ENCODE results near the gene DNAH3.

Gene DNAH3

GRCh38 chr16:21088143-21088542, 62.5 kb downstream of the DNAH3 start:
- Histone ChIP-seq H3K4me1 (ENCODE audit: control insufficient read depth, insufficient read depth, low read length) (peaks cover 4% of the 10 kb centered on the region; the same call in 1 of the 2 replicates), H3K36me3 (ENCODE audit: control insufficient read depth, insufficient read depth, low read length) (no peaks in the 10 kb centered on the region), H3K27ac (ENCODE audit: low read depth, low read length) (no peak overlapping the region), H3K4me3 (ENCODE audit: low read depth, low read length) (no peak overlapping the region), H3K9me3 (ENCODE audit: control insufficient read depth, insufficient read depth, low read length) (no peaks in the 10 kb centered on the region), H3K27me3 (ENCODE audit: control insufficient read depth, insufficient read depth, low read length) (no peaks in the 10 kb centered on the region), H3K9ac (ENCODE audit: low read depth, low read length) (no peak overlapping the region)

DNA sequence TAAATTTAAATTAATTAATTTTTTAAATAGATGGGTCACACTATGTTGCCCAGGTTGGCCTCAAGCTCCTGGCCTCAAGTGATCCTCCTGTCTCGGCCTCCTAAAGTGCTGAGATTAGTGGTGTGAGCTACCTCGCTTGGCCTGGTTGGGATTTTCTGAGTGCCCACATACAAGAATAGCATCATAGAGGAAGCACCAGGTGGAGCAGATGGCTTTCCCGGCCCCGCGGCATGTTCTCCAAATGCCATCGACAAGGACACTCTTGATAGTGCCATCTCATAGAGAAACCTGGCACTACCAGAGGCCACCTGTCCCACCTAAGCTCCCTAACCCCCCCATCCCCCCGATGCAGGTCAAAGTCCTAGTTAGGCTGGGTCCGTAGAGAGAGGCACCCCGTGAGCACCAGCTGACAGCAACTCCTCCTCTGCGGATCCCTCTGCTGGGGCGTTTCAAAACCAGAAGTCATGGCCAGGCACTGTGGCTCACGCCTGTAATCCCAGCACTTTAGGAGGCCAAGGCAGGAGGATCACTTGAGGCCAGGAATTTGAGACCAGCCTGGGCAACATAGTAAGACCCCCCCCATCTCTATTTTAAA, 65.9 kb downstream of the DNAH3 start:
- Histone ChIP-seq H3K9me3 (ENCODE audit: control insufficient read depth, insufficient read depth, low read length) (no peaks in the 10 kb centered on the region), H3K27me3 (ENCODE audit: control insufficient read depth, insufficient read depth, low read length) (no peaks in the 10 kb centered on the region), H3K36me3 (ENCODE audit: control insufficient read depth, insufficient read depth, low read length) (no peaks in the 10 kb centered on the region), H3K27ac (ENCODE audit: low read depth, low read length) (no peak overlapping the region), H3K4me1 (ENCODE audit: control insufficient read depth, insufficient read depth, low read length) (peaks cover 4% of the 10 kb centered on the region; the same call in 1 of the 2 replicates), H3K9ac (ENCODE audit: low read depth, low read length) (no peak overlapping the region), H3K4me3 (ENCODE audit: low read depth, low read length) (no peak overlapping the region)

DNA sequence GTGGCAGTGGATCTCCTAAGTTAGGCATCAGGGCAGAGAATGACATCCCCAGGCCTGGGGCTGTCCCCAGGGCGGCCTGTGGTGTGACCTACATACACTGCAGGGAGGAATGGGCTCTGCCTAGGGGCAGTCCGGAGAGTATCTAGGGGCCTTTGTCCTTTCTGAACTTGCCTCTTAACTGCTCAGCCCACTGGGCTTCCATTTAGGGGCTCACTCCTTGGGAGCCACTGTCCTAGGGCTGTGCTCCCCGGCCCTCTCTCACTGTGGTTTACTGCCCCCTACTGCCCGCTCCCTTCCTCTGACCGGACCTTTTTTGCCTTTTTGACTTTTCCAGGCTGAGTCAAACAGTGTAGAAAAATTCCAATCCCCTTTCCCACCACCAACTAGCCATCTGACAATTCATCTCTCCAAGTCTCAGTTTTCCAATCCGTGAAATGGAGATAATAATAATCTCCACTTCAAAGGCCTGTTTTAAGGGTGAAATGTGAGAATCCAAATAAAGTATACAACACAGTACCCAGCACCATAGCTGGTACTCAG, 66.8 kb downstream of the DNAH3 start:
- H3K4me1 ChIP-seq (ENCODE audit: control insufficient read depth, insufficient read depth, low read length): peaks cover 4% of the 10 kb centered on the region; the same call in 1 of the 2 replicates
- H3K9ac ChIP-seq (ENCODE audit: low read depth, low read length): no peak overlapping the region
- H3K9me3 ChIP-seq (ENCODE audit: control insufficient read depth, insufficient read depth, low read length): no peaks in the 10 kb centered on the region
- H3K27me3 ChIP-seq (ENCODE audit: control insufficient read depth, insufficient read depth, low read length): no peaks in the 10 kb centered on the region
- no peak overlapping the region for H3K4me3 ChIP-seq (ENCODE audit: low read depth, low read length)
- H3K27ac ChIP-seq (ENCODE audit: low read depth, low read length): no peak overlapping the region
- H3K36me3 ChIP-seq (ENCODE audit: control insufficient read depth, insufficient read depth, low read length): no peaks in the 10 kb centered on the region

- no peak overlapping the region for H3K4me3 ChIP-seq (ENCODE audit: low read depth, low read length)
- H3K9ac ChIP-seq (ENCODE audit: low read depth, low read length): no peak overlapping the region
- peaks cover 4% of the 10 kb centered on the region; the same call in 1 of the 2 replicates for H3K4me1 ChIP-seq (ENCODE audit: control insufficient read depth, insufficient read depth, low read length)
These were observed 69.3 kb downstream of the DNAH3 start for GRCh38 chr16:21081329-21081728.

GRCh38 chr16:21078563-21078962, 72.1 kb downstream of the DNAH3 start:
- Histone ChIP-seq H3K9me3 (ENCODE audit: control insufficient read depth, insufficient read depth, low read length) (no peaks in the 10 kb centered on the region), H3K27ac (ENCODE audit: low read depth, low read length) (no peak overlapping the region), H3K4me3 (ENCODE audit: low read depth, low read length) (no peak overlapping the region), H3K27me3 (ENCODE audit: control insufficient read depth, insufficient read depth, low read length) (no peaks in the 10 kb centered on the region), H3K4me1 (ENCODE audit: control insufficient read depth, insufficient read depth, low read length) (peaks cover 3% of the 10 kb centered on the region; the same call in 1 of the 2 replicates), H3K36me3 (ENCODE audit: control insufficient read depth, insufficient read depth, low read length) (no peaks in the 10 kb centered on the region), H3K9ac (ENCODE audit: low read depth, low read length) (no peak overlapping the region)

More at GRCh38 chr16:21081329-21081728, 69.3 kb downstream of the DNAH3 start:
- H3K9me3 ChIP-seq (ENCODE audit: control insufficient read depth, insufficient read depth, low read length): no peaks in the 10 kb centered on the region
- no peaks in the 10 kb centered on the region for H3K36me3 ChIP-seq (ENCODE audit: control insufficient read depth, insufficient read depth, low read length)
- no peak overlapping the region for H3K27ac ChIP-seq (ENCODE audit: low read depth, low read length)
- H3K27me3 ChIP-seq (ENCODE audit: control insufficient read depth, insufficient read depth, low read length): no peaks in the 10 kb centered on the region

DNA sequence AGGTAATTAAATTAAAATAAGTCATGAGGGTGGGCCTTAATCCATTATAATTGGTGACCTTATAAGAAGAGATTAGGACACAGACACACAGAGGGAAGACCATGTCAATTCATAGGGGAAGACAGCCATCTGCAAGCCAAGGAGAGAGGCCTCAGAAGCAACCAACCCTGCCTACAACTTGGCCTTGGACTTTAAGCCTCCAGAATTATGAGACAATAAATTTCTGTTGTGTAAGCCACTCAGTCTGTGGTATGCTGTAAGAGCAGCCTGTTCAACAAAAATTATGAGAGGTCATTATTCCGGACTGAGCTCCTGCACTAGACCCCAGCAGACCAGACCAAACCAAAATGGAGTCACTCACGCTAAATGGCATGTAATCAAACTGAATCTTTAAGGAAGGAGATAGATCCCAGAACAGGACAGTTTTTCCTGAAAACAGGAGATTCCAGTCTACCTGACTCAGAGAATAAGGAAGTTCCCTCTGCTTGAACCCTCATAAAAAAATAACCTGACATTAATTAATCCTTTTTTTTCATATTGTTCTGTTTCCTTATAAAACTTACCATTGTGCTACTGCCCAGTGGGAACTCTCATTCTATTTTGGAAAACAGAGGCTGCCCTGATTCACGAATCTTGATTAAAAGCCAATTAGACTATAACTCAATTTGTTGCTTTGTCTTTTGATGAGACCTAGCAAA, 74.3 kb downstream of the DNAH3 start:
- Histone ChIP-seq H3K9me3 (ENCODE audit: control insufficient read depth, insufficient read depth, low read length) (no peaks in the 10 kb centered on the region), H3K4me1 (ENCODE audit: control insufficient read depth, insufficient read depth, low read length) (no peaks in the 10 kb centered on the region), H3K9ac (ENCODE audit: low read depth, low read length) (no peak overlapping the region), H3K27ac (ENCODE audit: low read depth, low read length) (no peak overlapping the region), H3K4me3 (ENCODE audit: low read depth, low read length) (no peak overlapping the region), H3K36me3 (ENCODE audit: control insufficient read depth, insufficient read depth, low read length) (no peaks in the 10 kb centered on the region), H3K27me3 (ENCODE audit: control insufficient read depth, insufficient read depth, low read length) (no peaks in the 10 kb centered on the region)

DNA sequence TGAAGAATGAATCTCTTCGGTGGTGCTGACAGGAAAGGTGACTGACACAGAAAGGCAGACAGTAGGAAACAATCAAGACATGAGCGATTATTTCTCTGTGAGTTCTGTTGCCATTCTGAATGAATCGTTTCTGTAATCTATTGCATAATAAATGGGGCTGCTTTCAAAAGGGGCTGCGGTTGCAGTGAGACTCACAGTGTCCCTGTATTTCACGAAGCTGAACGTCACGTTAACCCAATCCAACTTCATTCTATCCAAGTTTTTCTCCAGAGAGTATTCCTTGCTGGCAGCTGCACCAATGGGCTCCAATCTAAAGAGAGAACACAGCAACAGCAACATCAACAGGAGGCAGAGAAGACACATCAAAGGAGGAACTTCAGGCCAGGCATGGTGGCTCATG, 75.4 kb downstream of the DNAH3 start:
- no peaks in the 10 kb centered on the region for H3K9me3 ChIP-seq (ENCODE audit: control insufficient read depth, insufficient read depth, low read length)
- no peaks in the 10 kb centered on the region for H3K36me3 ChIP-seq (ENCODE audit: control insufficient read depth, insufficient read depth, low read length)
- no peaks in the 10 kb centered on the region for H3K4me1 ChIP-seq (ENCODE audit: control insufficient read depth, insufficient read depth, low read length)
- no peak overlapping the region for H3K9ac ChIP-seq (ENCODE audit: low read depth, low read length)
- no peaks in the 10 kb centered on the region for H3K27me3 ChIP-seq (ENCODE audit: control insufficient read depth, insufficient read depth, low read length)
- H3K27ac ChIP-seq (ENCODE audit: low read depth, low read length): no peak overlapping the region
- no peak overlapping the region for H3K4me3 ChIP-seq (ENCODE audit: low read depth, low read length)

DNA sequence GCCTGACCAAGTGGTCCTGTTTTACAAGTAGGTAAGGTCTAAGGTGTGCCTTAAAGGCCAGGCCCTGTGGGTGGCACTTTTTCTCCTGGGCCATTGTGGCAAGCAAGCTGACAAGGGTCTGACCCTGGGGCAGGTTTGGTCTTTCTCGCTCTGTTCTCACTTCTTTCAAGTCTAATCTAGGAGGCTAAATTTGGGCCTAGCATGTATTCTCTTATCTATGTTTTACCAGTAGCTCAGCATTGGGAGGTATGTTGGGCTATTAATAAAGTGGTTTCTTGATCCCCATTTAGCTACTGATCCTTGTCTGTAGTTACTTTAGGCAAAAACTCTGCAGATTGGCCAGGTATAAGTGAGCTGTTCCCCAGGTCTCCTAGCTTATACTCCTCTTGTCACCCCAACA, 77.7 kb downstream of the DNAH3 start:
- Histone ChIP-seq H3K27ac (ENCODE audit: low read depth, low read length) (no peak overlapping the region), H3K9me3 (ENCODE audit: control insufficient read depth, insufficient read depth, low read length) (no peaks in the 10 kb centered on the region), H3K36me3 (ENCODE audit: control insufficient read depth, insufficient read depth, low read length) (no peaks in the 10 kb centered on the region), H3K4me3 (ENCODE audit: low read depth, low read length) (no peak overlapping the region), H3K4me1 (ENCODE audit: control insufficient read depth, insufficient read depth, low read length) (no peaks in the 10 kb centered on the region), H3K27me3 (ENCODE audit: control insufficient read depth, insufficient read depth, low read length) (no peaks in the 10 kb centered on the region), H3K9ac (ENCODE audit: low read depth, low read length) (no peak overlapping the region)

- no peak overlapping the region for H3K9ac ChIP-seq (ENCODE audit: low read depth, low read length)
- no peak overlapping the region for H3K4me3 ChIP-seq (ENCODE audit: low read depth, low read length)
- no peaks in the 10 kb centered on the region for H3K36me3 ChIP-seq (ENCODE audit: control insufficient read depth, insufficient read depth, low read length)
- no peak overlapping the region for H3K27ac ChIP-seq (ENCODE audit: low read depth, low read length)
- H3K4me1 ChIP-seq (ENCODE audit: control insufficient read depth, insufficient read depth, low read length): no peaks in the 10 kb centered on the region
- no peaks in the 10 kb centered on the region for H3K9me3 ChIP-seq (ENCODE audit: control insufficient read depth, insufficient read depth, low read length)
- no peaks in the 10 kb centered on the region for H3K27me3 ChIP-seq (ENCODE audit: control insufficient read depth, insufficient read depth, low read length)
These were observed 78.9 kb downstream of the DNAH3 start for GRCh38 chr16:21071741-21072140.

DNA sequence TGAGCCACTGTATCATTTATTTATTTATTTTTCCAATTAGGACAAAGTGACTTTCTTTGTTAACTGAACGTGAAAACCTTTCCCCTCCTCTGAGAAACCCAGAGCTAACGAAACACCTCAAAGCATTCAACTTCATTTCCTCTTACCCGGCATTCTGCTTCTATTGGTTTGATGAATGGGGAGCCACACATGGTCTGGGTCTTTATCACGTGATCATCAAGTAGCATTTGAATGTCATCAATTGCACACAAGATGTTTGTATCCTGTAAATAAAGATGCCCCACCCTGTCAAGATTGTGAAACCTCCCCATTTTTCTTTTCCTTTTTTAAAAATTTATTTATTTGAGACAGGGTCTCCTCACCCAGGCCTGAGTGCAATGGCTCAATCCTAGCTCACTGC, 80.1 kb downstream of the DNAH3 start:
- Histone ChIP-seq H3K4me3 (ENCODE audit: low read depth, low read length) (no peak overlapping the region), H3K36me3 (ENCODE audit: control insufficient read depth, insufficient read depth, low read length) (no peaks in the 10 kb centered on the region), H3K4me1 (ENCODE audit: control insufficient read depth, insufficient read depth, low read length) (no peaks in the 10 kb centered on the region), H3K9me3 (ENCODE audit: control insufficient read depth, insufficient read depth, low read length) (no peaks in the 10 kb centered on the region), H3K27me3 (ENCODE audit: control insufficient read depth, insufficient read depth, low read length) (no peaks in the 10 kb centered on the region), H3K9ac (ENCODE audit: low read depth, low read length) (no peak overlapping the region), H3K27ac (ENCODE audit: low read depth, low read length) (no peak overlapping the region)

DNA sequence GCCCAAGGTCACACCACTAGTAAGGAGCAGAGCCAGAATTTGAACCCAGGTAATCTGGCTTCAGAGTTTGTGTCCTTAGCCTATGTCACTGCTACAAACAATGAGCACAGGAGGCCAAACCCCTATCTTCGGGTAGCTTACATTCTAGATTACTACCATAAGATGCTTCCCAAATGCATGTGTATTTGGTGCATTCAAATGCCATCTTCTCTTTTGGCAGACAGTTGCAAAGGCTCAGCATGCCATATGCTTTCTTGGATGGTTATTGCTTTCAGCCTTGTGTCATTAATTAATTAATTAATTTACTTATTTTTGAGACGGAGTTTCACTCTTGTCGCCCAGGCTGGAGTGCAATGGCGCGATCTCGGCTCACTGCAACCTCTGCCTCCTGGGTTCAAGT, 80.7 kb downstream of the DNAH3 start:
- Histone ChIP-seq H3K4me3 (ENCODE audit: low read depth, low read length) (no peak overlapping the region), H3K4me1 (ENCODE audit: control insufficient read depth, insufficient read depth, low read length) (no peaks in the 10 kb centered on the region), H3K27me3 (ENCODE audit: control insufficient read depth, insufficient read depth, low read length) (no peaks in the 10 kb centered on the region), H3K36me3 (ENCODE audit: control insufficient read depth, insufficient read depth, low read length) (no peaks in the 10 kb centered on the region), H3K27ac (ENCODE audit: low read depth, low read length) (no peak overlapping the region), H3K9me3 (ENCODE audit: control insufficient read depth, insufficient read depth, low read length) (no peaks in the 10 kb centered on the region), H3K9ac (ENCODE audit: low read depth, low read length) (no peak overlapping the region)
